ENCODE measurements around the gene TMEM208. TPM values are rescaled to one million over a fixed set of nuclear protein-coding genes. Genes with fewer than 3 reads are reported as not detected.

The TMEM208 gene
- total and polyA plus RNA-seq, 2 of the 8 experiments (the other 6 are each of a cell fraction or from before 2014, with no cell fraction given) = 37.7 to 100.0 TPM

- TF ChIP-seq CTCF (IDR thresholded peaks at IDR 0.05; ENCODE audit: control extremely low read depth in 1 of 3, insufficient read depth in 1 of 3, low read depth in 1 of 3, low read length in 3 of 3) = no peak
- TF ChIP-seq SIRT6 (IDR thresholded peaks at IDR 0.05; ENCODE audit: low read length) = no peak
- no peak for TF ChIP-seq SP1 (IDR thresholded peaks at IDR 0.05; ENCODE audit: low read depth, low read length)
- no peak for TF ChIP-seq BCL11A (IDR thresholded peaks at IDR 0.05; ENCODE audit: low read depth in 2 of 2, low read length in 2 of 2)
- no peak for TF ChIP-seq TCF12 (IDR thresholded peaks at IDR 0.05; ENCODE audit: low read depth, low read length)
- TF ChIP-seq NANOG (IDR thresholded peaks at IDR 0.05; ENCODE audit: insufficient read depth, low read depth, low read length, poor library complexity, severe bottlenecking) = no peak
- TF ChIP-seq HDAC6 (IDR thresholded peaks at IDR 0.05; ENCODE audit: low read depth, low read length) = no peak
- TF ChIP-seq POU5F1 (IDR thresholded peaks at IDR 0.05; ENCODE audit: low read depth, low read length) = no peak
Observed at GRCh38 chr16:67271446-67271845, 44.5 kb downstream of the TMEM208 start (continued).
